LHCN-M2 (cell line): ENCODE results near the gene GALNT9. TPM values are rescaled to one million over a fixed set of nuclear protein-coding genes. Genes with fewer than 3 reads are reported as not detected.

ENCODE experiments used
- DNase-seq: peaks from one replicate; pipeline ENCODE4 v3.0.0-alpha.2; 2012; ENCODE audit warnings: low read depth
- total RNA-seq: library from RNA; depleted of rRNA; stranded (reverse); fragments of >200 nt; gene quantifications from 2 replicates; pipeline ENCODE4 v1.2.3, GENCODE V29; 2014

The GALNT9 gene
- total RNA-seq, 1 experiment from 2014 or later, result 0.63 TPM

DNA sequence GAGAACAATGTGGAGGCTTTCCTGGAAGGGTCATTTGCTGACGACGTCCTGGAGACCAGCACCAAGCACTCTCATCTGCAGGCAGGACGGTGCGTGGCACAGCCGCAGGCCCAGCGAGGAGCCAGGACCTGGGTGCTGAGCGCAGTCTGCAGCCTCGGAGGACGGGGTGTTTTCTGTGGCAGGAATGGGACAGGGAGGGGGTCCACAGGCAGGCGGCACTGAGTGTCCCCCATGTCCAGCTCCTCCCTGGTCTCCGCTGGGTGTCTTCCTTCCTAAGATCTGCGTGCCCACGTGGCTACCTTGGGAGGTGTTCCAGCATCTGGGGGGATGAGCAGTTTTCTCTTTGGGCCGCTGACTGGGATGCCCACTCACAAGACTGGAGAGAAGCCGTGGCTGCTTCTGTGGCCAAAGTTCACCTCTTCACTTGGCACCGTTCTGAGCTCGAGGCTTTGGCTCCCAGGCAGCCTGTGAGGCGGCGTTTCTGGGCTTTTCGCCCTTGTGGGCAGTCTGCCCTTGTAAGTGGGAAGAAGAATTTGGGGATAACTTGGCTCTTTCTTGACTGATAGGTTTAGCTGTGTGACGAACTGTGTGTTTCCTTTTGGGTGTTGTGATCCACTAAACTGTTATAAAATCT, 112.9 kb downstream of the GALNT9 start:
- DNase-seq, result no peak

DNA sequence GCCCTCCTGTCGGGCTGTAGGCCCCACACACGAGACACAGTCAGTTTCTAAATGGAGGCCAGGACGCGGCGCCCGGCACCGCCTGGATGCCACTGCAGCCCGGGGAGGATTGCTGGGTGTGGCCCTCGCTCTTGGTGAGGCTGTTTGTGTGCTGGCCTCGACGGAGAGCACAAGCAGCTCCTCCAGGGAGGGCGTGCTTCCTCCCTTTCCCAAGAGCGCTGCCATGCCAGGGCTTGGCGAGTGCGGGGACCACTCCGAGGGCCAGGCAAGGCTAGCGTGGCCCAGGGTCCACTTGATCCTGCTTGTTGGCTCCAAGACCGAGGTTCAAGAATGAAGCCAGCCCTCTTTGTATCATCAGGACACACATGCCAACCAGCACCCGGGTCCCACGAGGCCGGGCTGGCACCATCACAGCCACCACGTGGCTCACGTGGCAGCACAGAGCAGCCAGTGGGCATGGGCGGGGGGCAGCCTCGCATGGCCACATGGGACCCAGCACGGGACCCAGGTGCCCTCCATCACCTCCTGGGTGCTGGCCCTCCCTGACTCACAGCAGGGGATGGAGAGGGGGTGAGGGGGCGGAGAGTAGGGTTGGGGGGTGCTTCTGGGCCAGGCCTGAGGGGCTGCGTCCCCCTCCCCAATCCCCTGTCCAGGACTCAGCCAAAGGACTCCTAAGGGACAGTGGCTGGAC, 113.9 kb downstream of the GALNT9 start:
- no peak for DNase-seq

DNA sequence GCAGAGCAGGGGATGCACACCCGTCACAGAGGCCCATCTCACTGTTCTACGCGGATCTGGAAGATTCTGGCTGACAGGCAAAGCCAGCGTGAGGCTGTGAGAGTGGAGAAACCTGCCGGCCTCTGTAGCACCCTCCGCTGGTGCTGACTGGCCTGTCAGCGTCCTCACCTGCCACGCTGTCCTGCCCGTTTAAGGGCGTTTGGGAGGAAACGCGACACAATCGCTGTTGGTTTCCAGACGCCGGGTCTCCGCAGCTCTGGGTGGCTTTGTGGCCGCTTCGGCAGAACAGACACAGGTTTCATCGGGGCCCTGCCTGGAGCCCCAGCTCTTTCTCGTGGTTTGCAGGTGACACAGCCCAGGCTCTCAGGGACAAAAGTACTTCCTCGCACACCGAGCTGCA, 114.5 kb downstream of the GALNT9 start:
- DNase-seq, result no peak

DNA sequence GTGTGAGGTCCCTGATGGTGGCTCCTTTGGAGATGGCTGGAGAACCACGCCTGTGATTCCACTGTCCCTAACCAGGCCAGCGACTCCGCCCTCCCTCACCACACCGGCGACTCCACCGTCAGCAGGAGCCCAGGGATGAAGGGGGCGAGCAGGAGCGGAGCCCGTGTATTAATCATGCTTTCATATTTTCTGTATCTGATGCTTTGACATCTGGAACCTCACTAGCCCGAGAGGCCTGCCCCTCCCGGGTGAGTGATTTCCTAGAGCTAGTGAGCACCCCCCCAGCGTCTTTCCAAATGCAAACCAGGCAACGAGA, 115.3 kb downstream of the GALNT9 start:
- DNase-seq, result no peak

DNA sequence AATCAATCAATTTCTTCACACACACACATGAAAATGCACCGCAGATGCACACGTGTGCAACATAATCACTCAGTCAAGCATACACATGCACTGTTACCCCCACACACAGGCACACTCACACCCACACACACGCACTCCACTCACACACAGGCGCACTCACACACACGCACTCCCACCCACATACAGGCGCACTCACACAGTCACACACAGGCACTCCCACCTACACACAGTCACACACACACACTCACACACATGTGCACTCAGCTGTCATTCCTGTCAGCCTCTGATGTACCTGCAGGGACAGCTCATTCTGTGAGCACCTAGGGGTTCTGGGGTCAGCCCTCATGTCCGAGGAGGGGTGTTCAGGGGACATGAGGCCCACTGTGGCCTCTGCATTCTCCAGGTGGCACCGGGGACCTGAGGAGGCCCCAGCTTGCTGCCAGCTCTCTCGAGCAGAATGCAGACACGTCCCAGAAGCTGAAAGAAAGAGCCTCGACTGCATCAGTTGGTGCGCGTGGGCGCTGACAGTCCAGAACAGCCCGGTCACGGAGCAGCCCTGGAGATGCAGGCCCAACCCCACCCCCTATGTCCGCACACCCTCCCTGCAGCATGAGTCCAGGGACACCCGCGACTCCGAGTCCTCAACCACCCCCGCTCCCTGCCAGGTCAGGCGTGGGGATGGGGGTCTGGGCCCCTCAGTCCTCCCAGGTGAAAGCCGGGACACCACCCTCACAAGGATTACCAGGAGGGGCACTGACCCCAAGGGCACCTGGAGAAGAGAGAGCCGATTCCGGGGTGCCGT, 115.8 kb downstream of the GALNT9 start:
- no peak for DNase-seq

DNA sequence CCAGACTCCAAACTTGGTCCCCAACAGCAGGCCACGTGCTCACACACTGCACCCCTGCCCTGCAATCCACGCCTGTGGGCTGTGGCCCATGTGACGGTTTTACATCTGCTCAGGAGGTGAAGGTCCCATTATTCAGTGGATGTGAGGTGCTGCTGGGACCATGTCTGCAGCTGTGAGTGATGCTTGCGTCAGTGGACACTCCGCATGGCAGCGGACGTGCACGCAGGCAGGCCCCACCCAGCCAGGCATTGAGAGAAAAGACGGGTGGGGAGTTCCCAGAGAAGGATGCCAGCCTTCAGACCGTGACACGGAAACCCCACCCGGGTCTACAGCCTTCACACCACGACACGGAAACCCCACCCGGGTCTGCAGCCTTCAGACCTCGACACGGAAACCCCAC, 117.6 kb downstream of the GALNT9 start:
- DNase-seq, result no peak

DNA sequence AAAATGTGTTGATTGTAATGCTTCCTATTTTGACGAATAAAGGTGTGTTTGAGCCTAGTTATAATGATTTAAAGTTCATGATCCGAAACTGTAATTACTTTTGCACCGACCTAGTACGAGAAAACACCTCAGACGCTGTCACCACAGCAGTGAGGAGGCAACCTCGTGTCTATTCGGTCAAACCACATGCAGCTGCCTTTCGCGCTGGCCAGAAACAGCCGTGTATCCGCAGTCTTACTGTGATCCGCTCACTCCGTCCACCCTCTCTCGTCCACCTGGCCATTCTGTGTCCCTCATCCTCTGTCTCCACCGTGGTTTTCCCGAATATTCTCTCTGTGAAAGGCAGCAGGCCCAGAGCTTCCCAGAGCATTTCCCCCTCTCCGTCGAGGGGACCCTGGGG, 118.1 kb downstream of the GALNT9 start:
- DNase-seq, result no peak

DNA sequence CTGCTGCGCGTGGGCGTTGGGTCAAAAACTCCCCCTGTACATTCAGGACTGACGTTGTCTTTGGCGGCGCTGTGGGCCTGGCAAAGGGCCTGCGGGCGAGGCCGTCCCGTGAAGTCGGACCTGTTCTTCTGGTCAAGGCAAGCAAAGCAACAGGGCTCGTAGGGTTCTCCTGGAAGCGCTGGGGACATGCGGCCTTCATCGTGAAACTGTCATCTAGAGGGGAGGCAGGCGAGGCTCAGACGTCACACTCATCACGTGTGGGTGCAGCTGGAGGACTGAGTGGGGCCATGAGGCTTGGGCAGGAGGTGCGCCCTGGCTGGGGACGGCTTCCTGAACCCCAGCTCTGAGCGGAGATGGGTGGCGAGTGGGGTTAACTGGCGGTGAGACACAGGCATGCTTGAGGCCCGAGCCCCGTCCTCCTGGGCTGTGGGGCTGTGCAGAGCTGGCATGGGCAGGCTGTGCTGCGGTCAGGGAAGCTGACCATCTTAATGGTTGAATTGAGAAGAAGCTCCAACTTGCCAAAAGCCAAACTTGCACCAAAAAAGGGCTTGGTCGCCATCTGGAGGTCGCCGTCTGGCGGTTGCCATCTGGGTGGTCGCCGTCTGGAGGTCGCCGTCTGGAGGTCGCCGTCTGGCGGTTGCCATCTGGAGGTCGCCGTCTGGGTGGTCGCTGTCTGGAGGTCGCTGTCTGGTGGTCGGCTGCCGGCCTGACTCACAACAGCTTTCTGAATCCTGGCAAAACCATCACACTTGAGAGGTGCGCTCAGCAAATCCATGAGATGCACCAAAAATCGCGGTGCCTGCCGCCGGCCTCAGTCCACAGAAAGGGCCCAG, 119.0 kb downstream of the GALNT9 start:
- DNase-seq, result no peak

DNA sequence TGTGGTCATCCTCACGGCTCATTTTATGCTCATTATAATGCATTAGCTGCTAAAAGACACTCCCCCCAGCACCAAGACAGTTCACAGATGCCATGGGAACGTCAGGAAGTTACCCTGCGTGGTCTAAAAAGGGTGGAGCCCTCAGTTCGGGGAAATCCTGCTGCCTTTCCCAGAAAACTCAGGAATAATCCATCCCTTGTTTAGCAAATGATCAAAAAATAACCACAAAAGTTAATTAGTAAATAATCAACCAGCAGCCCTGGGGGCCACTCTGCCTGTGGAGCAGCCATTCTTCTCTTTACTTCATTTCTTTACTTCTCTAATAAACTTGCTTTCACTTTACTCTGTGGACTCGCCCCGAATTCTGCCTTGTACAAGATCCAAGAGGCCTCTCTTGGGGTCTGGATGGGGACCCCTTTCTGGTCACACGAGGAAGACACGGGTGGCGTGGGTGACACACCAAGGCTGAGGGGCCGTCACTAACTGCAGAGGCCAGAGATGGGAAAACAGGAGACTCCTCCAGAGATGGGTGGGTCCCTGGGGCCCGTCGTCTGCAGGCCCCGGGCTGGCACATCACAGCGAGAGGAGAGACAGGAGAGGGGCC, 119.7 kb downstream of the GALNT9 start:
- DNase-seq, result no peak

DNA sequence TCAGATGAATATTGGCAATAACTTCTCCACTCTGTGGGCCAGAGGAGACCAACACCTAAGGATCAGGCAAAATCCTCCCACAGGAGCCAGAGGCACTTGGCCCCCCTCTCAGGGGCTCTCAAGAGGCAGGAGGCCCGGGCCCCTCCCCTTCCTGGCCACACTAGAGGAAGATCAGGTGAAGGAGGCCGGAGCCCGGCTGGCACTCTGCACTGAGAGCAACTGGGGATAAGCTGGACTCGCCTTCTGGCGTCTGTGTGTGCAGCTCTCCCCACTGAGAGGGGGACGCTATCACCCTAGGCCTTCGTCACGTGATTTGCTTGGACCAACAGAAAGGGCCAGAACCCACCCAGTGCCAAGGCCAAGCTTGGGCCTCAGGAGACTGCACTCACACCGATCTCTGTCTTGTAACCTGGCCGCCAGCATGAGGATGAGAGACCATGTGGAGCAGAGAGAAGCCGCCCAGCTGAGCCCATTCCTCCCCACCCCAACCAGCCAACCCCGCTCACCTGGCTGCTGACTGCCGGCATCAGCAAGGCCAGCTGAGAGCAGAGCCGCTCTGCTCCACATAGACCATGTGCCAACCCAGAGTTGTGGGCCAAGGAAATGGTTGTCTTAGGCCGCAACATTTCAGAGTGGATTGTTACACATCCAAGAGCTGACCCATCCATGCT, 121.1 kb downstream of the GALNT9 start:
- no peak for DNase-seq

DNA sequence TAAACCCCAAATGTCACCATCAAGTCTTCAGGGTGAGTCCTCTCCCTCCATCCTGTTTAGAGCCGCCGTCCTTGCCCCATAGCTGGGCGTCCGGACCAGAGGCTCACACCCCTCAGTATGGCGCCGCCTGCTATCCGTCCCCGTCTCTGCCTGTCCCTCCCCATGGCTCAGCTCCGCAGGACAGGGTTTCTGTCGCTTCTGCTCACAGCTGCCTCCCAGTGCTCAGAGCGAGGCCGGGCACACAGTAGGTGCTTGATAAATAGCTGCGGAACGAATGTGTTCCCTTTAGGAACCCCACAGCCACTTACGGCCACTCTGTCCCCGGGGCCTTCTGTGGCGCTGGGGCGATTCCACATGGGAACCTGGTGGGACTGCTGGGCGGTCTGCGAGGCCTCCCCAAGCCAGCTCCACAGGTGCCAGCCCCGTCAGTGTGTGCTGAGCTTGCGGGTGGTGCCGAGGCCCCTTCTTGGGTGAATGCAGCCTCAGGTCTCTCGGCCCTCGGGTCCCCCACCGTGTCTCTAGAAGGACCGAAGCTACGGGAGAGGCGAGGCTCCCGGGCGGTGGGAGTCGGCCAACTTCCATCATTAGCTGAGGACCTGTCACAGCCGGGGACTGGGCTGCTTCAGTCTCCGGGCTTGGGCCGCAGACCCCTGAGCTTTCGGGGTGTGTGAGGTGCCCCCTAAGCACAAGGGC, 122.2 kb downstream of the GALNT9 start:
- no peak for DNase-seq

DNA sequence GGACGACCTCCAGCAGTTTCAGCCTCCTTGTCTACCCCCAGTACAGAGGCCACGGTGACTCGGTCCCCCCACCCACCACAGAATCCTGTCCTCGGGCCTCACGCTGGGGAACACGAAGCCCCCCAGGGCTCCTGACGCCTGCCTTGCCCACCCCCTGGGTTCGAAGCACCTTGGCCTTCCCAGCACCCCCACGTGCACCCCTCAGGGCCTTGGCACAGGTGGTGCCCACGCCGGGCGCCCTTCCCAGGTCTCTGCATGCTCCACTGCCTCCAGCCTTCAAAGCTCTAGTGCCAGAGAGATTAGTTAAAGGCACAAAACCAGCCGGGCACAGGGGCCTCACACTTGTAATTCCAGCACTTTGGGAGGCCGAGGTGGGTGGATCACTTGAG, 123.3 kb downstream of the GALNT9 start:
- DNase-seq, result no peak

DNA sequence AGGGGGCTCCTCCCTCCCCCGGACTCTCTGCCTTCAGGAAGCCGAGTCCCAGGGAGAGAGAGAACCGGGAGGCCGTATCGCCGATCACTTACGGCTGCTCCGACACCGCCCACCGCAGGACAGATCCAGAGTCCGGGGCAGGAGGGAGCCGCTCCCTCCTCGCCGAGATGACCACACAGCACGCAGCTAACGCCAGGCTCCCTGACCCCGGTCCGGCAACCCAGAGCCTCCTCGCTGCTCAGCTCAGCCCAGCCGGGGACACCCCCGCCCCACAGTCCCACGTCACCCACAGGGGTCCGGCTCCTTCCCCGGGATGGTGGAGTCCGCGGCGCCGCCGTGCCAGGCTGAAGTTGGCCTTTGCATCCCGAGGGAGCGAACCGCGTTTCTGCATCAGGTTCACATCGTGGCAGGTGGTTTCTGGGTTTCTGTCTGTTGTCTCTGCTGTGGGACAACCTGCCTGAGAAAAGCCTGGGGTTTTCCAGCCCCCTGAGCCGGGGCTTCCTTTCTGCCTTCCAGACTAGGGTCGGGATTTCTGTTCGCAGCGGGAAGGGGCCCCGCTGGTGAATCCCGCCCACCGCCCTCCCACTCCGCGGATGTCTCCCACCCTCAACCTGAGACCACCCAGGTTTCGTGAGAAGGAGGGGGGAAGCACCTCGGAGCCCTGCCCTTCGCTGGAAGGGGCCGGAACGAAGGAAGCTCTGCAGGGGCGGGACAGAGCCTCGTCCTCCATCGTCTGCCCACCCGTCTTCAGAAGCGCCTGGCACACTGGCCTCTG, 123.9 kb downstream of the GALNT9 start:
- DNase-seq, result no peak

DNA sequence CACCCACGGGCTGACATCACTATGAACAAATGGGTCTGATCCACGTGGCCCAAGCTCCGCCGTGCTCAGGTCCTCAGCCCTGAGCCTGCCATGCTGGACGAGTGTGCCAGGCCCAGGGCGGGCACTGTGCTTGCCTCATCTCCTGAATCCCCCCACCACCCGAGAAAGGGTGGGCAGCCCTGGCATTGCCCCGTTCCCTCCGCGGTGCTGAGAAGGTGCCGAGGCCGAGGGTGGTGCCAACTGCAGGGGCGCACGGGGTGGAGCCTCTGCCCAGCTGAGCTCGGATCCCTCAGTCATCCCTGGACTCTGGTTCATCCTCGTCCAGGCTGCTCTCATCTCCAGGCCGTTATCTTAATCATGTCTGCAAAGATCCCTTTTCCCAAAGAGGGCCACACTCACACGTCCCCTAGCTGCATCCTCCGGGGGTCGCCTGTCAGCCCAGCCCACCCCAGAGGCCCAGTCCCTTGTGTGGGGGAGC, 124.6 kb downstream of the GALNT9 start:
- no peak for DNase-seq

DNA sequence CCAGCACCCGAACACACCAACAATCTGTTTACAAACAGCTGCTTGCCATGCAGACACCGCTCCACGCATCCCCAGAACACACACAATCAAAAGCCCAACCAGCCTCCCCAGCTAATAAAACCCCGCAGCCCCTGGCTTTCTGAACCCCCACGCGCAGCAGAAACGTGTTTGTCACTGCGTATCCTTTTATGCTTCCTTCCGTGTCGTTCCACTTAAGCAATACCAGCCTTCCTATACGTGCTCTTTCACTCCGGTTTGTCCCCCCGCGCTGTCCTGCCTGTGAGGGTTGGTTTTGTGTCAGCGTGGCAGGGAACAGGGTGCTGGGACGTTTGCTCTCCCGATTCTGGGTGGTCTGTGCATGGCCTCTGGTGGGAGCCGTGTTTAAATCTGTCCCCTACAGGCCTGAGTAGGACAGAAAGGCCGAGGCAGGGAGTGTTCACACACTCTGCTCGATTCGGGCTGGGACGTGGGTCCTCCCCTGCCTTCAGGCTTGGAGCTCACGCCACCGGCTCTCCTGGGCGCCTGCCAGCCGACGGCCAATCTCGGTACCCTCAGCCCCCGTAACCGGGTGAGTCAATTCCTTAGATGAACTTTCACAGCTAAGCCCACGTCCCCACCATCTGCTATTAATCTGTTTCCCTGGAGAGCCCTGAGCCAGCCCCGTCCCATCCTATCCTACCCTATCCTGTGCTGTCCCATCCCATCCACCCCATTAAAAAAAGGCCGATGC, 125.2 kb downstream of the GALNT9 start:
- DNase-seq, result no peak

DNA sequence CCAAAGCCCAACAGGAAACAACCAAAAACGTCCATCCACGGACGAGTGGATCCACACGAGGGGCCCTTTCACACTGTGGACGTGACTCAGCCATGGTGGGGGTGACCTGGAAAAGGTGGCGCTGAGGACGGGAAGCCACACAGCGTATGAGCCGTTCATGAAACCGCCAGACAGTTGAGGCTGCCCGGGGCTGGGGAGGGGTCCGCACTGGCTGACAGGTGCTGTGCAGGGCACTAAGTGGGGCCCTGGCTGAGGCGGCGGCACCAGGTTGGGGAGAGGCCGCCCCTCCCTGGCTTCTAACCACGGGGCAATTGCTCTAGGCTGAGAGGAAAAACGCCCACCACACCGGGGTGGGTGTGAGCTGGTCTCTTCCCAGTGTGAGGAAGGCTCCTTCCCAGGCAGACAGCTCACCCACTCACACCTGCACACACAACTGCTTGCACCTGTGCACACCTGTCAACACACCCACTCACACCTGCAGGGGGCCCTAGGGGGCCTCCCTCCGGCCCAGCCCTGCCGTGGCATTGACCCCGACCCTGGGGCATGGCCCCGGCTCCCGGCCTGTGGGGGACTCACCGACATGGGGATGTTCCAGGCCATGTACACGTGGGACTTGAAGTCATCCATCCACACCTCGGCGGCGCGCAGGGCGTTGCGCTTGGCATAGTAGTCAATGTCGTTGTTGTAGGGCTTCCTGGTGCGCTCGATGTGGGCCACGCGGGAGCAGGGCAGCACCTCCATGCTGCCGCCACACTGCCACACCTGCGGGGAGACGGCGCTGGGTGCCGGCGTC, 126.3 kb downstream of the GALNT9 start:
- no peak for DNase-seq

DNA sequence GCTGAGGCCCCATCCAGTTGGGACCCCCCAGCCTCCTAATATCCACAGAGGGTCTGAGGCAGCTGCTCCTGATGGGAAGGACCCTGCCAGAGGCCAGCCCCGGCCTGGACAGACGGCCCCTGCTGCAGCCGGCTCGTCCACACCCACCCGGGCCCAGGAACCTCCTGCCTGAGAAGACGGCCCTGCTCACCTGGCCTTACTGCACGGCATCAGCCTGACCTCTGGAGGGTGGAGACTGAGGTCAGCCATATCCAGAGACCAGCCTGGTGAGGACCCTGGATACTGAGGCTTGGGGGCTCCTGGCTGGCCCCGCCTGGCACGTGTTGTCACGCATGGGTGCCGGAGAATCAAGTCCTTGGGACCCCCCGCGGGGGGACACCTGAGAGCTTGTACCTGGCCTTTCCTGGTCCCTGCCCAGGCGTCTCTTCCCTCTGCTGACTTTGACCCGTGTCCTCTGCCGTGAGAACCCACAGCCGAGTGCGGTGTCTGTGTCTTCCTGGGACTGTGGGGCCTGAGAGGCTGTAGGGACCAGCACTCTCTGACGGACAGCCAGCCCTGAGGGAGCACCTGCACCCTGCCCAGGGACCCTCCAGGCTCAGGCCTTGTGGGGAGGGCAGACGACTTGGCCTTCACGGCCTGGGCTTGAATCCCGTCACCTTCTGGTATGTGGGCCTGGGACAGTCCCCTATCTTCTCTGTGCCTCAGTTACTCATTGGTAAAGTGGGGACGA, 127.8 kb downstream of the GALNT9 start:
- no peak for DNase-seq
